Tongue (tissue), 2 donors: ENCODE measurements around the gene CD8A. TPM values are rescaled to one million over a fixed set of nuclear protein-coding genes. Genes with fewer than 3 reads are reported as not detected.
"Not testable (repeated sequence)": the region's sequence is repeated elsewhere in the genome, so short reads cannot be mapped to it uniquely, and the experiment has no call there.

Experiments
- DNase-seq: peaks from one replicate; pipeline ENCODE4 v3.0.0-alpha.2; 2015
- total RNA-seq: library from RNA; depleted of rRNA; stranded (reverse); fragments of >200 nt; gene quantifications from one replicate; pipeline ENCODE4 v1.2.3, GENCODE V29; 2014

The CD8A gene
- total RNA-seq, 1 donor from 2014 or later = 0.72 TPM

DNA sequence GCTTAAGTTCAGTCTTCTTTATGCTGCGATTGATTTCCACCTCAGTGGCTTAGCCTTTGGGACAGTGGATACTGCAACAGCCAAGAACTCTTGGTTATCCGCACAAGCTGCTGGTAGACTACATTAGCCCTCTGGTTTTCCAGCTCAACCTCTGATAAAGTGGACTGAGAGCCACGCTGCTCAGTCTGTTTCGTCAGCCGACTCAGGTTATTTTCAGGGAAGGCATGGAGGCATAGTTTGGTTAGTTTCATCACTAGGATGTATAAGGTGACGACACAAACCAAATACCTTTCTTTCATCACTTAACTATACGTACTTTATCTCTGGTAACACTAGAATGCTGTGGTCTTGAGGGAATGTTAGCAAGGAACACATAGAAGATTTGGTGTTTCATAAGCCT, 14.2 kb downstream of the CD8A start:
- DNase-seq = no peak

DNA sequence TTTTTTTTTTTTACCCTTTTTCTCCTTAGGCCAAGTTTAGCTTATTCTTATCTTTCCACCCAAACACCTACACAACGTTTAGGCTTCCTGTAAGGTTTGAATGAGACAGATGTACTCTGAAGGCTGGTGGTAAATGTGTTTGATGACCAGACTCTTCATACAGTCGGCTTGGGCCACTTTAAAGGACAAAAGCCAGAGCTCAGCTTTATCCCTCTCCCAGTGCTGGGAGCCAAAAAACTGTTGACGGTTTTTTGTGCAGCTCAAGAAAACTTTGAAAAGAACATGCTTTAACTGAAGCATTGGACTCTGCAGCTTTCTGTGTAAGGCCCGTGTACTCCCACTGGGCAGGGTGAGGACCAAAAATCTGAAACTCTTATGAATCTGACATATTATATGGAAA, 15.4 kb downstream of the CD8A start:
- DNase-seq = no peak

DNA sequence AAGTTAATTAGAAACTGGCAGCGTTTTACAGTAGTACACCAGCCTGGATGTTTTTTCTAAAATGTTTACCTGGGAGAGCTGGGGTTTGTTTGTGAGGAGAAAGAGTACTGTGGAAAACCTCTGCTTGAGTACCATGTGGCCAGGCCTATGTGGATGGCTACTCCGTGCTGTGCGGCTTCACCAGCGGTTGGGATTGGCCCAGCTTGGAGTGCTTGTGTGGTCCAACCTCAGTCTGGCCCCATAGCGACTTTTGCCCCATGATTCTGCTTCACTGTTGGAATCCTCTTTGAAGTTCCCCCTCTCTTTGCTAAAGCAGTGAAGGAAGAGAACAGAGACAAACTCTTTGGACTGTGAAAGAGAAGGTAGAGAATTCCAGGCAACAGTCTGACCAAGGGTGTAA, 15.9 kb downstream of the CD8A start:
- no peak for DNase-seq

DNA sequence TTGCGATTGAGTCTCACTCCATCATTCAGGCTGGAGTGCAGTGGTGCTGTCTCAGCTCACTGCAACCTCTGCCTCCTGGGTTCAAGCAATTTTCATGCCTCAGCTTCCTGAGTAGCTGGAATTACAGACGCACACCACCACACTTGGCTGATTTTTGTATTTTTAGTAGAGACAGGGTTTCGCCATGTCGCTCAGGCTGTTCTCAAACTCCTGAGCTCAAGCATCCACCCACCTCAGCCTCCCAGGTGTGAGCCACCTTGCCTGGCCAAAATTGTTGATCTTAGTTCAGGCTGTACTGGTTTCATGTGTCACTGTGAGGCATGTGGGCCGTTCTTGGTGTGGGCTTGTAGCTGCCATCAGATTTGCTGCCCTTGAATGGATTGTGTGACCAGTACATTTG, 18.1 kb downstream of the CD8A start:
- no peak for DNase-seq

DNA sequence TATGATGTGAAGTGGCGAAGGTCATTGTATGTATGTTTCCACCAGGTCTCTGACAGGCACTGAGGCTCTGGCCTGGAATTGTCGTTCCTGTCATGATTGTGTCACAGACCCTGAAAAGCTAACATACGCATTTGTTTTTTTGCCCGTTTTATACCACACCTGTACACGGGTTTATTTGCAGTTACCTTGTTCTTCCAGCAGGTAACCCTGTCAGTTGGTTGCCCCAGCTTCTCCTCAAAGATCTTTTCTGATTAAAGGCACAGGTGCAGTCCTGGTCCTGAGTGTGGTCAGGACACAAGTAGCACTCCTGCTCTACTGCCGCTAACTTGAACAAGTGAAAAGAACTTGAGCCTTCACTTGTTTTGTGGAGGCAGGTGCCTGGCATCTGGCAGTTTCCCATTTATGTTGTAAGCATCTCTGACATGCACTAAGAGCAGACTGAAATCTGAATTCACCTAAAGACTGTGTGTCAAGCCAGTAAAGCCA, 19.9 kb downstream of the CD8A start:
- DNase-seq = no peak

DNA sequence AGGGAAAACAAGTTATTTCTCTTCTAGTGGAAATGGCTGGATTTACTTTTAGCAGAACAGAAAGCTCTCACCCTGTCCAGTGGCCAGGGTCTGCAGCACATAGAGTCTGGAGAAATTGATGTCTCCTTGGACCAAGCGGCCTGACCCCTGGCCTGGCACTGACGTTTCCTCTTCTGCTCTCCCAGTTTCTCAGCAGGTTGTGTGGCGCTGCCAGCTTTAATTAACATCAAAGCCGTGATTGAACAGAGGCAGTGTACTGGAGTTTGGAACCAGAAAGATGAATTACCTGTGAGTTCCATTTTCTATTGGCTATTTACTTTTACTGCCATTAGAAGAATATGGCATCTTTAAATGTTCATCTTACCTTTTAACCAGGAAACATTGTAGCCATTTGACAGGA, 20.9 kb downstream of the CD8A start:
- DNase-seq = no peak

DNA sequence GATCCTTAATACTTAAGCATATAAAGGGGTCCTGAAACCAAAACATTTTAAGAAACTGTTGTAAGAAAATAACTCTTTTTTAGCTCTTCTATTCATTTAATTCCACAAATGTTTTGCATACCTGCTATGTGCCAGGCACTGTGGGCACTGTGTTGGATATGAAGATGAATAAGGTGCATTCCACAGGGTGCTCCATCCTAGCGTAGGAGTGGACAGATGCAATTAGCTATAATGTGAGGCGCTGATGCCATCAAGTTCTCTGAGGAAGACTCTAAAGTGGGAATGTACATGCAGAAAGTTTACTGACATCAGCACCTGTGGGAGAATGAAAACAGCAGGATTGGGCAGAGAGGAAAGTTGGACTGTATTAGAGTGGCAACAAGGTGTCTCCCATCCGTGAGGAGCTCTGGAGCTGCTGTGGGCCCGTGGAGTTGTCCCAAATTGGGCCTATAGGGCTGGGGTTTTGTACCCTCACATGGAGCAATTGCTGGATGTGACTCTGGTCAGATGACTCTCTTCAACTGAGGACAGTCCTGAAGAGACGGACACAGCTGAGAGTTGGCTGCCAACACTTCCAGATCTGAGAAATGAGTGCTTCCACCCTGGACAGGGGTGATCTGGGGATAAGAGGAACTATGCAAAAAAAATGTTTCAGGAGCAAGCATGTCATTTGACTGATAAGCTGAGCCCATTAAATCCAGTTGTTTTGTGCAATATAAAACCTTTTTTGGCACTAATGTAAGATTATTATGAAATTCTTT, 22.3 kb downstream of the CD8A start:
- no peak for DNase-seq

DNA sequence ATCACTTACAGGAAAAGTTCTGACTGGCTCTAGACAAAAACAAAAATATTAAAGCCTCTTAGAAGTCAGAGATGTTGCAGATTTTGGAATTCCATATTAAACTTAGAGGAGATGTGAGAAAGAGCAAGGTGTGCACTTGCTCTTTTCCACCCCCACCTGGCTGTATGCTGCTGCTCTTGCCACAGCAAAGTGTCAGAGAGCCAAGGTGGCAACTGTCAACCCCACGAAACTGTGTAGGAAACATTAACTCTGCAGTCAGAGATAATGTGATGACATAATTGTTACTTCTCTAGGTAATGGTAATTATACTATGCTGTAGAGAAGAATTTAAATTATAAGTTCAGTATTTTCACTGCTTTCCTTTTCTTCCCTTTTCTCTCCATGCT, 25.4 kb downstream of the CD8A start:
- no peak for DNase-seq

DNA sequence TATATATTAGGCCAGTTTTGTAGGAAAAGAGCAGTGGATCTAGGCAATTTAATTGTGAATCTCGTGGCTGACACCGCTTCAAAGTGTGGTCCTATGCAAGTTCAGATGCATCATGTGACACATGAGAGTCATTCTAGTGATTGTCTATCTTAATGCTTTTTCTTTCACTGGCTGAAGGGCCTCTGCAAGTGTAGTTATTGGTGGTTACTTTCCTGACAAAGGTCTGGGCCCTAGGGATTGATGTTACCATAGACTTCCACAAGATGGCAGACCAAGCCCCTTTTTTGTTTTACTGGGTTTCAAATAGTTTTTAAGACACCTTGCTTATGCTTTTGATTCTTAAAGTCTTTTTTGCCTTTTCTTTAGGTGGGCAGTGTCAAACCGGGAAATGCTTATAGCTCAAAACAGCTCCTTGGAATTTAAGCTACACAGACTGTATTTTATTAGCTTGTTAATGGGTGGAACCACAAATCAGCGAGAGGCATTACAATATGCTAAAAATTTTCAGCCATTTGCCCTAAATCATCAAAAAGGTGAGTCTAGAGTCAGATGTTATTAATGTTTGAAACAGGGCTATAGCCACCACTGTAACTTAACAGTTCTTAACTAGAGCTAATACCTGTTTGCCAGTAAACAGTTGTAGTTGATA, 25.9 kb downstream of the CD8A start:
- DNase-seq = peak; percentile 60

DNA sequence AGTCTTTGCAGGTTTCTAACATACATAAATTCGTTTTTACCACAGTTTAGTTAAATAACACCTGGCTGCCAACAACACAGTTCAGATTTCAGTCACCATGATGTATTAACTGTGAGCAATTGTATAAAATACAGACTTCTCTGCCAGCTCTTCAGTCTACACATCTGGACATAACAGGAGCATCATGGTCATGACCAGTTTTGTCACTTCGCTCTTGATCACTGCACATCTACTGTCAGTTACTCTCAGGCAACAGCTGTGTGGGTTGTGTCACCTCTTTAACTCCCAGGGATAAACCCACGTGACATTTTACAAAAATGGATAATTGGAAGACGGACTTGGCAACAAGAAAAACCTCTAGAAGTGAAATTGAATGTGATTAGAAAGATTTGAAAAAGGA, 30.3 kb downstream of the CD8A start:
- no peak for DNase-seq

DNA sequence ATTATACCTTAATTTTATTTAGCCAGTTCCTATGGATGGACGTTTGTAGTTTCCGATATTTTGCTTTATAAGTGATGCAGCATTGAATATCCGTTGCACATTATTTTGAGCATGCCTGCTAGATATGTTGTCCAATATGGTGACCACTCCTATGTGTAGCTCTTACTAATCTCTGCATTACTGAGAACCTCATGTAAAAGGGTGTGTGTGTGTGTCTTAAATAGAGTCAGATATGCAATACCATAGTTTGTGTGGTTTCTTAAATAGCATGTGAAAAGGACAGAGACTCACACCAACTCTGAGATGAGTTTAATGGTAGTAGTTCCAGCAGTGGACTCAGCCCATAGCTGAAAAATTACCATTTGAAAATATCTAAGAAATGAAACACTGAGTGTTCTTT, 32.3 kb downstream of the CD8A start:
- DNase-seq = no peak

DNA sequence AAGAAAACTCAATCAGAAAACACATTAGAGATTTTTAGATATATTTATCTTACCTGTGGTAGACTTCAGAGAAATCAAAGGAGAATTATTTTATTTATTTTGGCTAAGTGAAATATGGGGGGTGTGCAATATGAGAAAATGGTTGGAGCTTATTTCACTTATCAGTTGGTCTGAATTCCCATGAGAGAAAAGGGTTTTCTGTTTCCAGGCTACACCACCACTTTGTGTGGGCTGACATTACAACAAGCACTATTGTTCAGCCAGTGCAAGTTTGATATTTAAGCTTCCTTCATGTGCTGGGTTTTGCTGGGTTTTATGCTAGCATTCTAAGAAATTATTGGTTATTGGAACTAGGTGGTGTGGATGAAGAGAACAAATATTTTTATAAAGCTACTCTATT, 37.1 kb downstream of the CD8A start:
- DNase-seq = no peak

DNA sequence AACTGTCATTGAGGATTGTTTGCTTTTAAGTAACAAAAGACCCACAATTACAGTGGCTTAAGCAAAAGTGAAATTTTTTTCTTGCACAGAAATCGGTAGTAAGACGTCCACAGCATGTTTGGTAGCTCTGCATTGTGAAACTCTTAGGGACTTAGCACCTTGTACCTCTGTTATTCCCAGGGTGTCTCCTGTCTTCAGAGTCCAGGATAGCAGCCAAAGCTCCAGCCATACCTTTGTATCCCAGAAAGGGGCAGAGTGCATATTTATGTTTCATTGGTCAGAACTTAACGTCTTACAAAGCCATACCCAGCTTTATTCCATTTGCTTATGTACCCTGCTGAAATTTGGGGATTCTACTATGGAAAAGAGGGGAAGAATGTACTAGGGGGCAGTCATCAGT, 37.8 kb downstream of the CD8A start:
- no peak for DNase-seq

DNA sequence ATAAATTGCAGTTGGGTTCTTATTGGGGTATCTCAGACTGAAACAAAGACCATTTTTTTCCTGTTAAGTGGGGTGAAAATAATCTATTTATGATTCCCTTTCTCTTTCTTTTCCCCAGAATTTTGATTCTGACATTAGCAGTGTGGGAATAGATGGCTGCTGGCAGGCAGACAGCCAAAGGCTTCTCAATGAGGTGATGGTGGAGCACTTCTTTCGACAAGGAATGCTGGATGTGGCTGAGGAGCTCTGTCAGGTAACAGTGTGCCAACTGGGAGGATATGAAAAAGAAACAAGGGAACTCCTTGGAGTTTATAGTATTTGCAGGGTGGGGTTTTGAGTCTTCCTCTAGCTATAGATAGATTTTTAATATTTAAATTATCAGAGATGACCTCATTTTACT, 38.9 kb downstream of the CD8A start:
- no peak for DNase-seq

DNA sequence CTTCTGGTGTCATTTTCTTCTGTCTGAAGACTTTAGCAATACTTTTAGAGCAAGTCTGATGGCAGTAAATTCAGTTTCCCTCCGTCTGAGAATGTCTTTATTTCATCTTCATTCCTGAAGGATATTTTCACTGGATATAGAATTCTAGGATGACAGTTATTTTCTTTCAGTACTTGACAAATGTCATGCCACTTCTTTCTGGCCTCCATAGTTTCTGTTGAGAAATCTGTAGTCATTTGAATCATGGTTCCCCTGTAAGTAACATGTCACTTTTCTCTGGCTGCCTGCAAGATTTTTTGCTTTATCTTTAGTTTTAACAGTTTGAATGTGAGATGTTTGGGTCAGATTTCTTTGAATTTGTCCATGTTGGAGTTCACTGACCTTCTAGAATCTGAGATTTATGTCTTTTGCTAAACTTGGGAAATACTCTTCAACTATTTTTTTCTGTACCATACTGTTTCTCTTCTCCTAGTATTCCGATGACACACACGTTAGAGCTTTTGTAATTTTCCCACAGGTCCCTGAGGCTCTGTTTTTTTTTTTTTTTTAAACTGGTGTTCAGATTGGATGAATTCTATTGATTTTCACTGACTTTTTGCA, 40.4 kb downstream of the CD8A start:
- DNase-seq = no peak

DNA sequence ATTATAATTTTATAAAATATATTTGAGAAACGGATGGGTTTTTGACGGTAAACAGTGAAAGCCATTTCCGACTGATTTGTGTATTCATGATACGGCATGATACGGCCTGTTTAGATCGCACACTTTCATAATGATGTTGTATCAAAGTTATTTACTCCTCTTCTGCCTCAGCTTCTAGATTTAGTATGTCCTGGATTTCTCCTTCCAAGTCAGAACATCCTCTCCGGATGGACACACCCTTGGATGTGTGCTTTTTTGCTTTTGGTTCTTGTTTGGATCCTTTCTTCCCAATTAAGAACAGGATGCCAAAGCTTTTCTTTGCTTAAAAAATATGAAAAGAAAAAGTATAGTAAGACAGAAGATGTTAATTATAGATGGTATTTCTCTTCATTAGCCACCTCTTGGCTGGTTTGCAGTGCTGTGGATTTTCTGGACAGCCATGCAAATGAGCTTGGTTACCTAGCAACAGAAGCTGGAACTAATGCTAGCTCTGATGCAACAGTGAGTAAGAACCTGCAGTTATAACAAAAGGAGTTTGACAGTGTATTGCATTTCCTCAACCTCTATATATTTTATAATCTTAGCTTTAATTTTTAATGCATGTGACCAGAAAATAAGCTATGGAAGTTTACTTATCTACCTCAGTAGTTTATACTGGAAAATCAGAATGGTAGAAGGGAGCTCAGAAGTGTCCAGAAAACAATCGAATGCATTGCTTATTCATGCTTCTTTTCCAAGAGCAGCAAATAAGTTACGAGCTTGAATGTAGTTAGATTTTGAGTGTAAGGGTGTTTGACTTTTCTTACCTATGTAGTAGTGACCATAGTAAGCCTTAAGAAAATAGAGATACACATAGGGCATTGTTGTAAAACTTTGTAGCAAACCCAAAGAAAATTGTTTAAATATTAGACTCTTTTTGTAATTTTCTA, 42.7 kb downstream of the CD8A start:
- no peak for DNase-seq

DNA sequence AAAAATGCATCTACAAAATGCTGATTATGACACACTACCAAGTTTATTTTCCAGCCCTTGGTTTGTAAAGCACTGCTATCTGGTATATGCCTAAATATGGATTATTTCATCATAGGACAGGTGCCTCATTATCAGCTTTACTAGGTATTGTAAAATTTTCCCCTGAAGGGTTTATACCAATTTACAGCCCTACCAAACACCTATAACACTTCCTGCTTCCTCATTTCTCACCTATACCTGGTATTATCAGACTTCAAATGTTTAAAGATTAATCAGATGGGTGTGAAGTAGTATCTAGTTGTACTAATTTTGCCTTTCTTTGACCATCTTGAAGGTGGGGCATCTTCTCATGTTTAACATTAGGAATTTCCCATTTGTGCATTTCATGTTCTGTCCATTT, 43.8 kb downstream of the CD8A start:
- no peak for DNase-seq

DNA sequence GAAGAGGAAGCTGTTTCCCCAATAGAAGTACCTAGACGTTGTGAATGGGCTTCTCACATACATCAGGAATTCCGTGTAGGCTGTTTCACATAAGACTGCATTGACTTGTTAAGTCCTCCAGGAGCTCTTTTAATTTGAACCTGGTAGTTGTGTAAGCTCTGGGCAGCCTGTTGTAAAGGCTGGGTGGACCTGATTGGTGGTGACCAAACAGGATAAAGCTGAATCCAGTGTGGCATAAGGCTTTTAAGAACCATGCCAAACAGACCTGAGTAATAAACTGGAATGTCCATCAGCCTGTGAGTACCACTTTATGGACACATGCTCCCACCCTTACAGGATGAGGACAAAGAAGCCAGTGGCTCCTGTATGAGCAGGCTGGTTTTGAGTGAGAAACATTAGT, 46.6 kb downstream of the CD8A start:
- DNase-seq = no peak

DNA sequence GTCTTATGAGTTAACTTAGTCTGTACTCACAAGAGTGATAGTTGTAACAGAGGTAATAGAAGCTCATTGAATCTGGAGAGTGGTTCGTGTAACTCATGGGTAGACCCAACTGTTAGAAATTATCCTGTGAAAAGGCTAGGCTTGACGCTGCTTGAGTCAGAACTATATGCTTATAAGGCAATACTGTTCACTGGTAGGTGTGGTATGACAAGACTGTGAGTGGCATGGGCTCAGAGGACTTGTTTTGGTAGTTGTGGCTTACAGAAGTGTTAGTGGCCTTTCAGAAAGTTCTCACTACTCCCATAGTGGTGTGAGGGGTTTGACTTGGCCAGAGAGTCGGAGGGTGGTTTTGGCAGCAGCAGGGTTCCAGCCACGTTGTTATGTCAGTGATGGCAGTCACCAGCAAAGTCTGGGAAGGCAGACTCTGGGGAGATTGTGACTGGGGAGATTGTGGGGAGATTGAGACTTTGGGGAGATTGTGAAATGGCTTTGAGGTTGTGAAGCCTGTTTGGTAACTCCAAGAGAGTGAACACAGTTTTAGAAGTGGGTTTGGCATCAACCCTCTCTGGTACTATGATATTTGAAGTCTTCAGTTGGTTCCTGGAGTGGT, 48.7 kb downstream of the CD8A start:
- not testable (repeated sequence) for DNase-seq

DNA sequence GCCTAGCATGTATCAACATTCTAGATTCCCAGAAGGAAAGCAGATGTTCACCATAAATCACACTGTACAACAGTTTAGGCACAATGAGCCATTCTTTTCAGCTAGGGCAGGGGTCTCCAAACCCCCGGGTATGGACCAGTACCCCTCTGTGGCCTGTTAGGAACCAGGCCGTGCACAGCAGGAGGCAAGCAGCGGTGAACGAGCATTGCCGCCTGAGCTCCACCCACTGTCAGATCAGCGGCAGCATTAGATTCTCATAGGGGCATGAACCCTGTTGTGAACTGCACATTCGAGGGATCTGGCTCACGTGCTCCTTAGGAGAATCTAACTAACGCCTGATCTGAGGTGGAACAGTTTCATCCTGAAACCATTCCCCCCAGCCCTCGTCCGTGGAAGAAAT, 50.8 kb downstream of the CD8A start:
- DNase-seq = not testable (repeated sequence)

DNA sequence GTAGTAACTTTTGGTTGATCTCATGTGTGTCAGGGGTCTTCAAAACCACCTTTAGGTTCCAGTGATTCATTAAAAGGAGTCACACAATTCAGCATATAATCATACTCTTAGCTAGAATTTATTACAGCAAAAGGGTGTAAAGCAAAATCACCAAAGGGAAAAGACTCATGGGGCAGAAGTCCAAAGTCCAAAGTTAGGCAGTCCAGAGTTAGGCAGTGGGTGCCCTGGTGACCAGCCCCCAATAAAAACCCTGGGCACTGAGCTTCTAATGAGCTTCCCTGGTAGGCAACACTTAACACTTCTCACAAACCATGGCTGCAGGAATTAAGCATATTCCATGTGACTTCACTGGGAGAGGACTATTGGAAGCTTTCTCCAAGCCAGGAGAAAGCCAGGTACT, 51.2 kb downstream of the CD8A start:
- not testable (repeated sequence) for DNase-seq

DNA sequence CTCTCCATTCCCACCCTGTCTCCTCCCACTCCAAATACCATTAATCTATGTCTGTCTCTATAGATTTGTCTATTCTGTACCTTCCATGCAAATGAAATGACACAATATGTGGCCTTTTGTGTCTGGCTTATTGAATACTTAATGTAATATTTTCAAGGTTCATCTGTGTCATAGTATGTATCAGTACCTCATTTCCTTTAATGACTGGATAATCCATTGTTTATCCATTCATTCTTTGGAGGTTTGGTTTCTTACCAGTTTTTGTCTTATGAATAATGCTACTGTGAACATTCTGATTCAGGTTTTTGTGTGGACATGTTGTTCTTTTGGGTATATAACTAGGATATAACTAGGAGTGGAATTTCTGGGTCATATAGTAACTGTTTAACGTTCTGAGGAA, 55.8 kb downstream of the CD8A start:
- not testable (repeated sequence) for DNase-seq
